Stimulated activated CD8-positive, alpha-beta memory T cell treated with anti-CD3 and anti-CD28 coated beads, Interleukin-15, amount 100 ng/mL, for 48 hours (primary cell): ENCODE data around the gene ANKRD13C.
"Not testable (repeated sequence)": the region's sequence is repeated elsewhere in the genome, so short reads cannot be mapped to it uniquely, and the experiment has no call there.

Source experiments
- DNase-seq, 2 donors: peaks; one replicate each; pipeline ENCODE4 v3.0.0-alpha.2; 2020; ENCODE audit warnings: low read depth in 2 of 2

The ANKRD13C gene, protein sequence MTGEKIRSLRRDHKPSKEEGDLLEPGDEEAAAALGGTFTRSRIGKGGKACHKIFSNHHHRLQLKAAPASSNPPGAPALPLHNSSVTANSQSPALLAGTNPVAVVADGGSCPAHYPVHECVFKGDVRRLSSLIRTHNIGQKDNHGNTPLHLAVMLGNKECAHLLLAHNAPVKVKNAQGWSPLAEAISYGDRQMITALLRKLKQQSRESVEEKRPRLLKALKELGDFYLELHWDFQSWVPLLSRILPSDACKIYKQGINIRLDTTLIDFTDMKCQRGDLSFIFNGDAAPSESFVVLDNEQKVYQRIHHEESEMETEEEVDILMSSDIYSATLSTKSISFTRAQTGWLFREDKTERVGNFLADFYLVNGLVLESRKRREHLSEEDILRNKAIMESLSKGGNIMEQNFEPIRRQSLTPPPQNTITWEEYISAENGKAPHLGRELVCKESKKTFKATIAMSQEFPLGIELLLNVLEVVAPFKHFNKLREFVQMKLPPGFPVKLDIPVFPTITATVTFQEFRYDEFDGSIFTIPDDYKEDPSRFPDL

DNA sequence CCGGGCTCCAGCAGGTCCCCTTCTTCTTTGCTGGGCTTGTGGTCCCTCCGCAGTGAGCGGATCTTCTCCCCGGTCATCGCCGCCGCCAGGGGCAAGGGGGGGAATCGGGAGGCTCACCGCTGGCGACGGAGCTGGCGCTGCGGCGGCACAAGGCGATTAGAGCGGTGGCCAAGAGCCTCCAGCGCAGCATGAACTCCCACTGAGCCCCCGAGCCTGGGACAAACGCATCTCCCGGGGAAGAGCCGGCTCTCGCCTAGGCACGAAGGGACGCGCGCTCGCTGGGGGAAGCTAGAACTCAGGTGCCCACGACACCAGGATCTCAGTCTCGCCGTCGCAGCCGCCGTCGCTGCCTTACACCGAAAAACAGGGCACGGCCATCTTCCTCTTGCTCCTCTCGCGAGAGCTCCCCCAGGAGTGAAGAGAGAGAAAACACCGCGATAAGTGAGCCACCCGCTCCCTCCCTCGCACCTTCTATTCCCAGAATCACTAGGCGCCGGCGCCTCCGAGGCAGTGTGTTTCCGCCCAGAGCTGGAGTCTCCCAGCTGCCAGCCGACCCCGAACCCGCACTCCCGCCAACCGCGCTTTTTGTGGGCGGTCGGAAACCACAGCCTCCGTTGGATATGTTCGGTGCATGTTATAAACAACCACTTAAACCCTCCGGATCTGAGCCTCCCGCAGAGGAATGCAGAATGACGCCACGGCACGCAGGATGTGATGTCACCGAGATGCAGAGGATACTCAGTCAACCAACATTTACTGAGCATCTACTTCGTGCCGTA lies at the start of gene ANKRD13C:
ANKRD13C (minus strand) TSS at position 391 of the 779 bp plus-strand sequence; CDS start at position 77, 314 bp downstream.
- DNase-seq: peak; percentile 81 to 83

DNA sequence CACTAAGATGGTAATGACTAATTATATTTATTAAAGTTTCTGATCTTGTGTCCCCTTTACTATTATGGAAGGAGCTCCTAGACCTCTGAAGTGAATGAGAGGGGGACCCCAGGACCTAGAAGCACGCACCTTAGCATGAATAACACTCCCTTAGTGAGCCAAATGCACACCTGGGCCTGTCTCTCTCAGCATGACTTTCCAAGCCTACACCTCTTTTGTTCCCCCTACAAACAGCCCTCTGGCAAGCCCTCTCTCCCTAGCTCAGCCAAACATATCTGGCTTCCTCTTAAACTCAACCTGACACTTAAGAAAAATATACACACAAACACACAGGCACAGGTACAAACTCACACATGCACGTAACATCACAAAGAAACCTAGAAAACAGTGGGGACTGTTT lies 49.2 kb upstream of the ANKRD13C start:
- no peak for DNase-seq

DNA sequence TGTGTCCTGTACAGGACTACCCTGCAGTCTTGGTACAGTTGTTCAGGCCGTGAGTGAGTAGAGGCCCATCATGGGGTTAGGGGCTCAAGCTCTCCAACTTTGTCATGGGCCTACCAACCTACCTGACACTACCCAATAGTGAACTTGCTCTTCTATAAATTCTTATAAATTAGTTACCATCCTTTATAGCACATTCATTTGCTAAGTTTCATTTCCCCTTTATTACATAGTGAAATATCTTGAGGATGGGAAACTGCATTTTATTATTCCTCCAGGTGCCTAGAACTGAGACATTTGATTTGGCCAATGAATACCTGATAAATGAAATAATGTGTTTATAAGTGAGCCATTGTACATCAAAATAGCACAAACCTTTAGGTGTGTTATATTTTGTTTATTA lies 47.5 kb upstream of the ANKRD13C start:
- DNase-seq: no peak

DNA sequence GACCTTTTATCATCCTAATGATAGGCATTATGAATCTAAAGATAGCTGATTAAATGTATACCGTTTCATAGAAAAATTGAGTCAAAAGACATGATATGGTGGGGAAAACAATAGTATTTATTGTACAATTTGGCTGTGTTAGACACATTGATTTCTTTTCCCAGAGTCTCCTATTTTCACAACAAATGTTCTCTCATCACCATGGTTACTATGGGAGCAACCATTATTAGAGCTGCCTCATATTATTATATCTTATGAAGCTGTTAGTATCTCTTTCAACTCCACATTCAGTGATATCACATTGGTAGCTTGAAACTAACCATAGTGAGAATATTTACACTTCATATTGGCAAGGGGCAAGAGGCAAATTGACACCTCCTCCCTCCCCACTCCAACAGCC lies 45.8 kb upstream of the ANKRD13C start:
- DNase-seq: no peak

DNA sequence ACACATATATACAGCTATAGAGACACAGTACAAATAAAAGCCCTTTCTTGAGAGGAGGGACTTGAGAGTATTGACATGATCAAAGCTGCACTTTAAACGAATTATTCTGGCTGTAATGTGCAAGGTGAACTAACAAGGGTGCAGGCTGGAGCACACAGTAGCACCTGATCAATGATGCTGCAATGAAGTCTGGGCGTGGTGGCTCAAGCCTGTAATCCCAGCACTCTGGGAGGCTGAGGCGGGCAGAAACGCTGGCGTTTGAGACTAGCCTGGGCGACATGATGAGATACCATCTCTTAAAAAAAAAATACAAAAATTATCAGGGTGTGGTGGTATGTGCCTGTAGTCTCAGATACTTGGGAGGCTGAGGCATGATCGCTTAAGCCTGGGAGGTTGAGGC lies 42.5 kb upstream of the ANKRD13C start:
- DNase-seq: no peak

DNA sequence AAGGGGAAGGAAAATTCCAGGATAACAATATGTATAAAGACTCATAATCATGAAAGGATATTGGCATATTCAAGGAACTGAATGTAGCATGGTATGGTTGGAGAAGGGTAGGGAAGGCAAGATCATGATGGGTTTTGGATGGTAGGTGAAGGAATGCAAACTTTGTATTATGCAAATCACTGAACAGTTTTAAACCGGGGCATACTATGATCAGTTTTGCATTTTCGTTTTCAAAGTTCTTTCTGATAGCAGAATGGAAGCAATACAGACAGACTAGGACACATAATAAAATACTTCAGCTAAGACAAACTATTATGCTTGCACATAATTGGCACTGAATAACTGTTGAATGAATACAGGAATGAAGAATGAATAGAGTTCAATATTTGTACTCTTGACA lies 42.1 kb upstream of the ANKRD13C start:
- DNase-seq: no peak

DNA sequence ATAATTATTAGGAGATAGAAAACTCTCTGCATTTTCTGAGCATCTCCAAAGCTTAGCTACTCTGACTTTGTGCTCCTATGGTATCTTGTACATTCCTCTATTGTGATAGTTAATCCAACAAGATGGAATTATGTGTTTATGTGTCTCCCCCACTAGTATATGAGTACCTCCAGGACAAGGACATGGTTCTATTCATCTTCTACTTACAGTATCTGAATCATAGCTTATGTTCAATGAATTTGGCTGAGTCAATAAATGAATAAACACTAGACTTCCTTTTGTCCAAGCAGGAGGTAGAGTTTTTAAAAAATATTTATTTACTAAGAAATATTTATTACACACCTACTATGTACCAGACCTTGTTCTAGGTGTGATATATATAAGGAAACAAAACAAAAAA lies 38.1 kb upstream of the ANKRD13C start:
- DNase-seq: no peak

DNA sequence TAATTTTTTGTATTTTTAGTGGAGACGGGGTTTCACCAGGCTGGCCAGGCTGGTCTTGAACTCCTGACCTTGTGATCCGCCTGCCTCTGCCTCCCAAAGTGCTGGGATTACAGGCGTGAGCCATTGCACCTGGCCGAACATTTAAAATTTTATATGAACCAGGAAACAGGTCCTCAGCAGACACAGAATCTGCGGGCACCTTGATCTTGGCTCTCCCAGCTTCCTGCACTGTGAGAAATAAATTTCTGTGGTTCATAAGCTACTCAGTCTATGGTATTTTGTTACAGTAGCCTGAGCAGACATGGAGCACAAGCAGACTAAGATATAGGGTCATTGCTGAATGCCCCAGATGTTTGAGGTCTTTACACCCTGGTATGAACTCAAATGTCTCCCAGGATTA lies 33.0 kb upstream of the ANKRD13C start:
- no peak for DNase-seq

DNA sequence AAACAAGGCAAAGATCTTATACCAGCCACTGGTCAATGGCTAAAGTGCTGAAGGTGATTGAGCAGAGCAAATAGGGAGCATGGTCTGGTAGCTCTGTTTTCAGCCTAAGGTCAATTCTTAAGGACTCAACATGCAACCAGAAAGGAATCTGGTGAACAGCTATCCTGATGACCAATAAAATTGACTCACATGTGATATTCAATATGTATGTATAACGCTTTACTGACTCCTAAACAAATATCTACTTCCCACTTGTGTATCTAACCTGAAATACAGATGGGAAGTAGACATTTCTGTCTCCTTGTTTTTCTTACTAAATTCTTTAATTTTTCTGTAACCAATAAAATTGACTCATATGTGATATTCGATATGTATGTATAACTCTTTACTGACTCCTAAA lies 31.6 kb upstream of the ANKRD13C start:
- DNase-seq: no peak

DNA sequence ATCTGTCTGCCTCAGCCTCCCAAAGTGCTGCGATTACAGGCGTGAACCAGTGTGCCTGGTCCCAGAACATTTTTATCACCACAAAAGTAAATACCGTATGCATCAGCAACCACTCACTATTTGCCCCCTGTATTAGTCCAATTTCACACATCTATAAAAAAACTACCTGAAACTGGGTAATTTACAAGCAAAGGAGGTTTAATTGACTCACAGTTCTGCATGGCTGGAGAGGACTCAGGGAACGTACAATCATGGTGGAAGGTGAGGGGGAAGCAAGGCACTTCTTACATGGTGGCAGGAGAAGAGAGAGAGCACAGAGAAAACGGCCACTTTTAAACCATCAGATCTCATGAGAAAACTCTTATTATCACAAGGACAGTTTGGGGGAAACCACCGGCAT lies 31.0 kb upstream of the ANKRD13C start:
- no peak for DNase-seq

DNA sequence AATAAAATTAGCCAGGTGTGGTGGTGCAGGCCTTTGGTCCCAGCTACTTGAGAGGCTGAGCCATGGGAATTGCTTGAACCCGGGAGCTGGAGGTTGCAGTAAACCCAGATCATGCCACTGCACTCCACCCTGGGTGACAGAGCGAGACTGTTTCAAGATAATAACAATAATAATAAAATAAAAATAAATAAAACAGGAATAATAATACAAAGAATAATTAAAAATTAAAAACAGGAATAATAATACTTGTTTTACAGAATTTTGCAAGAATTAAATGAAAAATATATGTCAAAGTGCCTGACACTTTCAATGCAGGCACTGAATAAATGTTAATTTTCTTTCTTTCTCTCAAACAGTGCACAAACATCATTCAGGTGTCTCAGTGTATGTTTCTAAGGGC lies 30.0 kb upstream of the ANKRD13C start:
- DNase-seq: no peak

DNA sequence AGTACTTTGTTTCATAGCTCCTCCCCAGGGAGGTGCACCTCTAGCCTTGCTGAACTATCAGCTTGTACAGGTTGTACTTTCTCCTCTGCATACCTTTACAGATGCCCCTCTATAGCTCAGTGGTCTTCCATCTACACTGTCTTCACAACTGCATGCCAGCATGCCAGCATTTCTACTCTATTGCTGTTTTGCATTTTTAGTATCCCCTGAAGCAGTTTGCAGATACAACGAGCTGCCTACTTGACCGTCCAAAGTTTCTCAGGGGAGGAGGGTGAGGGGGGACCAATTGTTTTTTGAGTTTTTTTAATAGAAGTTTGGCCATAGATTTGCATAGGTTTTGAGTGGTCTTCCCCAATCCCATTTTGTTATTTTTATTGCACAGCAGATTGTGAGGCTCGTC lies 29.0 kb upstream of the ANKRD13C start:
- no peak for DNase-seq

DNA sequence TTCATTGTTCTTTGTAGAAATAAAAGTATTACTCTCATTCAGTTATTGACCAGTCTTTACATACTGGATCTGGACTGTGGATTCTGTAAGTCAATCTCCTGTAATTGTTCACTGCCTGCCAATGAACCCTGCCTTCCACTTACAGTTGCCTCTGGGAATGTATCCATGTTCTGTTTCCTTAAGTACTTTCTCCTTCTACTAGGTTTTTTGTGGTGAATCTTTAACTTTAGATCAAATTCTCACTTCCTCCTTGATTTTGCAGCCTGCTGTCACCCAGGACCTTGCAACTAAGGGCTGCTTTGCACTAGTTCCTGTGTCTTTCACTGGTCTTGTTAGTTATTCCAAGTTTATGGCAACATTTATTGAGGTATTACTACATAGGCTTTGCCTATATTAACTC lies 28.2 kb upstream of the ANKRD13C start:
- no peak for DNase-seq

DNA sequence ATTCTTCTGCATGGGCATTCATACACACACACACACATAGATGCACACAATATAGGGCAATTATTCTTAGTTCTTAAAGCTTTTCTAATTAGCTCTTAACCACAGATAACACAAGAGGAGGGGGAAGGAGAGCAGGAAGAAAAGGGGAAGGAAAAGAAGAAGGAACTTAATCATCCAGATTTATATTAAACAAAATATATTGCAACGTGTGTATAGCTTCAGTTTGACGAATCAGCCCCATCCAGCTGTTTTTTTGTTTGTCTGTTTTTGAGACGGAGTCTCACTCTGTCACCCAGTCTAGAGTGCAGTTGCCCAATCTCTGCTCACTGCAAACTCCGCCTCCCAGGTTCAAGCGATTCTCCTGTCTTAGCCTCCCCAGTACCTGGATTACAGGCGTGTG lies 21.7 kb upstream of the ANKRD13C start:
- DNase-seq: no peak

DNA sequence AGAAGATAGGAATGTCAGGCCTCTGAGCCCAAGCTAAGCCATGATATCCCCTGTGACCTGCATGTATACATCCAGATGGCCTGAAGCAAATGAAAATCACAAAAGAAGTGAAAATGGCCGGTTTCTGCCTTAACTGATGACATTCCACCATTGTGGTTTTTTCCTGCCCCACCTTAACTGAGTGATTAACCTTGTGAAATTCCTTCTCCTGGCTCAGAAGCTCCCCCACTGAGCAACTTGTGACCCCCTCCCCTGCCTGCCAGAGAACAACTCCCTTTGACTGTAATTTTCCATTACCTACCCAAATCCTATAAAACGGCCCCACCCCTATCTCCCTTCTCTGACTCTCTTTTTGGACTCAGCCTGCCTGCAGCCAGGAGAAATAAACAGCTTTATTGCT lies 19.1 kb upstream of the ANKRD13C start:
- not testable (repeated sequence) for DNase-seq

DNA sequence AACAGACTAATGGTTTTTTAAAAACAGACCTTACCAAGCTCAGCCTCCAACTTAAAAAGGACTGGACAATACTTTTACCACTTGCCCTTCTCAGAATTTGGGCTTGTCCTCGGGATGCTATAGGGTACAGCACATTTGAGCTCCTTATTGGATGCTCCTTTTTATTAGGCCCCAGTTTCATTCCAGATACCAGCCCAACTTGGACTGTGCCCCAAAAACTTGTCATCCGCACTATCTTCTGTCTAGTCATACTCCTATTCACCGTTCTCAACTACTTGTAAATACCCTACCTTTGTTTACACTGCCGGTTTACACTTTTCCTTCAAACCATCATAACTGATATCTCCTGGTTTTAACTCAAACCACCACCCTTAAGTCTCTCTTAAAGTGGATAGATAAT lies 17.9 kb upstream of the ANKRD13C start:
- DNase-seq: no peak

DNA sequence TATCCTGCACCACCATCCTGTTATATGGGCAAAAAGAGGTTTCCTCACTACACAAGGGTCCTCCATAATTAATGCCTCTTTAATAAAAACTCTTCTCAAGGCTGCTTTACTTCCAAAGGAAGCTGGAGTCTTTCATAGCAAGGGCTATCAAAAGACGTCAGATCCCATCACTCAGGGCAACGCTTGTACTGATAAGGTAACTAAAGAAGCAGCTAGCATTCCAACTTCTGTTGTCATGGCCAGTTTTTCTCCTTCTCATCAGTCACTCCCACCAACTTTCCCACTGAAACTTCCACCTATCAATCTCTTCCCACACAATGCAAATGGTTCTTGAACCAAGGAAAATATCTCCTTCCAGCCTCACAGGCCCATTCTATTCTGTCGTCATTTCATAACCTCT lies 17.1 kb upstream of the ANKRD13C start:
- DNase-seq: not testable (repeated sequence)

DNA sequence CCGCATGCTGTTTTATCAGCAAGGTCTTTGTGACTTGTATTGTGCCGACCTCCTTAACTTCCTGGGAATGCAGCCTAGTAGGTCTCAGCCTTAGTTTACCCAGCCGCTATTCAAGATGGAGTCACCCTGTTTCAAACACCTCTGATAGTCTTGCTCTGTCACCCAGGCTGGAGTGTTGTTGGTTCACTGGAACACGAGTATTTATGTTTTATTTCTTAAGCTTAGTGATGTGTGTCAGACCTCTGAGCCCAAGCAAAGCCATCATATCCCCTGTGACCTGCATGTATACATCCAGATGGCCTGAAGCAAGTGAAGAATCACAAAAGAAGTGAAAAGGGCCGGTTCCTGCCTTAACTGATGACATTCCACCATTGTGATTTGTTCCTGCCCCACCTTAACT lies 12.9 kb upstream of the ANKRD13C start:
- not testable (repeated sequence) for DNase-seq

DNA sequence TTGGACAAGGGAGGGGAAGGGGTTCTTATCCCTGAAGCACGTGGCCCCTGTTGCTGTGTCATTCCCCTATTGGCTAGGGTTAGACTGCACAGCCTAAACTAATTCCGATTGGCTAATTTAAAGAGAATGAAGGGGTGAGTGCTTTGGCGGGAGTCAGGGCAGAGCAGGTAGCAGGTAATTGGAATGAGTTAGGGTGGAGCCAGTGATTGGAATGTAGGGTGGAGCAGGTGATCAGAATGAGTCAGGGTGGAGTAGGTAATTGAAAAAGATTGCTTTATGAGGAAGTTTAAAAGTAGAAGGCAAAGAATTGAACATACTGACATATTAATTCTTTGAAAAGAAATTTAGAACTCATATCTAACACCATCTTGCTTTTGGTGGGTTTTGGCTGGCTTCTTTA lies 12.5 kb upstream of the ANKRD13C start:
- not testable (repeated sequence) for DNase-seq

DNA sequence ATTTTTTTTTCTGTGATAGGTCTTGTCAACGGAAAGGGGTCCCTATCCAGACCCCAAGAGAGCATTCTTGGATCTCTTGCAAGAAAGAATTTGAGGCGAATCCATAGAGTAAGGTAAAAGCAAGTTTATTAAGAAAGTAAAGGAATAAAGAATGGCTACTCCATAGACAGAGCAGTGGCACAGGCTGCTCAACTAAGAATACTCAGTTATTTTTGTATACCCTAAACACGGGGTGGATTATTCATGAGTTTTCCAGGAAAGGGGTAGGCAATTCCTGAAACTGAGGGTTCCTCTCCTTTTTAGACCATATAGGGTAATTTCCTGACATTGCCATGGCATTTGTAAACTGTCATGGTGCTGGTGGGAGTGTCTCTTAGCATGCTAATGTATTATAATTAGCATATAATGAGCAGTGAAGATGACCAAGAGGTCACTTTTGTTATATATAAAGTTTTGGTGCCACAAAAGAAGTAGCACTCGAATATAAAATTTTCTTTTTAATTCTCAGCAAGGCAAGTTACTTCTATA lies 12.0 kb upstream of the ANKRD13C start:
- not testable (repeated sequence) for DNase-seq

DNA sequence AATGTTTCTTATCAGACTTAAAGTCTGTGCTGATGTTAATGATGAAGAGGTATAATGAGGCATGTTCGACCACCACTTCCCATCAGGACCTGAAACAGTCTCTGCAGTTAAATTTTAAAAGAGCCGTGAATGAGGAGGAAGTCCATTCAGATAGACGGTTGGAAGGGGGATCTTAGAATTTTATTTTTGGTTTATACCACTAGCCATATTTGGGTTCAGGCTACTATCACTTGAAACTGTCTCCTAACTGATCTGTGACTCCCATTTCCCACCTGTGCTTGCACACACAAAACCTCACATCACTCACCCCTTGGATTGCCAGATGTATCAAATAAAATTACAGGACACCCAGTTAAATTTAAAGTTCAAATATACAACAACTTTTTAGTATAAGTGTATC lies 9.9 kb upstream of the ANKRD13C start:
- no peak for DNase-seq

DNA sequence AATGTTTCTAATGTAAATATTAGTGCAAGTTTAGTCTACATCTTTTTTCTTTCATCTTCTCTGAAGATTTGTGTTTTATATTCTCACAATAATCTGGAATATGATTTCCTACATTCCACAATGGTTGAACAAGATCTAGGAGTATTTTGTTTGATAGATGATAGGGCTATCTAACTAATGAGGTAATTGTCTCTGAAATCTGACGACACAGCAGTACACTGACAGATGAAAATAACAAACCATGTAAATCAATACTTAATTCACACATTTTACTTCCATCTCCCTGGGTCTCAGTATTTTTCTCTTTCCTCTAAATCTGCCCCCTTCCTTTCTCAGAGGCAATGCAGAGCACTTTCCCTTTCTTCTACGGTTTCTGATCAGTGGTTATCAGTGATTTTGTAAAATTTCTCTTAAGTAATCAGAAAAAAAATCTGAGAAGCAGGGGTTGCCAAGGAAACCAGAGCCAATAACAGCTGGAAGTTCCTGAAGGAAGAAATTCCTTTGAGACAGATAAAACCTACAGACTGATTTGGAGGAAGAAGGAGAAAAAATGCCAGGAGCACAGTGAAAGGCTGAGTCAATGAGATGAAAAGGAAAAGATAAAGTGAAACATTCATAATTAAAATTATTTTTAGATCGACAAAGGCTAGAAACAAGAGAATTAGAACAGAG lies 7.3 kb upstream of the ANKRD13C start:
- DNase-seq: no peak
